Measurements from ENCODE around the gene POU2F2. TPM values are rescaled to one million over a fixed set of nuclear protein-coding genes. Genes with fewer than 3 reads are reported as not detected.

The POU2F2 gene
- total and polyA plus RNA-seq, 2 experiments from 2014 or later = 2.3 to 4.6 TPM

DNA sequence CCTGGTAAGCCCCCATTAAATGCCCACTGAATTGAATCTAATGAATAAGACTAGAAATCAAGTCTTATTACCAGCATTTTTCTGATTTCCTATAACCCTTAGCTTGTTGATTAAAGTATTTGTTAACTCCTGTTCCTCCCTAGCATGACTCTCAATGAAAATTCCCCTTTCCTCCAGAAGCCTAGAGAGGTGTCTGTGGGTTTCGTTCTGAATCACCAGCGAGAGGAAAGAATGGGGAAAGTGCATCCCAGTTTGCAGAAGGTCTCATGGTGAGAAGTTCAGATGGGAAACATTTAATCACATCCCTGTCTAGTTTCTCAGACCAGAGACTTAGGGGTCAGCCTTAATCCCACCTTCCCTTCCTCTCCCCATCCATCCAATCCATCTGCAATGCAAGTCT, 26.9 kb downstream of the POU2F2 start (continued):
- TF ChIP-seq CTCF (conservative IDR thresholded peaks at IDR 0.05; ENCODE audit: low read depth in 2 of 2) (no peak), JUNB (IDR thresholded peaks at IDR 0.05; ENCODE audit: unreplicated experiment) (no peak), STAT1 (IDR thresholded peaks at IDR 0.05; ENCODE audit: unreplicated experiment) (no peak)

GRCh38 chr19:42102877-42103276, 29.4 kb downstream of the POU2F2 start:
- H3K79me2 ChIP-seq (replicated peaks; ENCODE audit: insufficient read depth) = no peaks in the 10 kb centered on the region
- no peaks in the 10 kb centered on the region for H3F3A ChIP-seq (replicated peaks; ENCODE audit: low read depth)
- no peak for DNase-seq (ENCODE audit: low spot score)
- H2AFZ ChIP-seq = no peak overlapping the region
- H3K4me3 ChIP-seq = no peak overlapping the region
- H3K9me2 ChIP-seq (ENCODE audit: insufficient read depth) = no peaks in the 10 kb centered on the region
- Mint-ChIP-seq H3K27me3 (ENCODE audit: insufficient read depth, low read depth, poor library complexity) (peaks cover 6% of the 10 kb centered on the region), H3K9me3 (no peaks in the 10 kb centered on the region), H3K27ac (no peak overlapping the region), H3K4me3 (no peak overlapping the region), H3K4me1 (peaks cover 12% of the 10 kb centered on the region), H3K36me3 (ENCODE audit: low read depth) (no peaks in the 10 kb centered on the region)
- no peak for ATAC-seq
- H3K4me2 ChIP-seq = no peak overlapping the region
- no peaks in the 10 kb centered on the region for H4K20me1 ChIP-seq (replicated peaks; ENCODE audit: insufficient read depth)
- H3K4me1 ChIP-seq (ENCODE audit: insufficient read depth) = peaks cover 8% of the 10 kb centered on the region; the same call in 1 of the 2 replicates
- no peak overlapping the region for H3K27ac ChIP-seq (ENCODE audit: low read depth)
- H3K36me3 ChIP-seq (ENCODE audit: insufficient read depth) = no peaks in the 10 kb centered on the region
- no peaks in the 10 kb centered on the region; the same call in 1 of the 2 replicates for H3K27me3 ChIP-seq (ENCODE audit: insufficient read depth)
- TF ChIP-seq CTCF (conservative IDR thresholded peaks at IDR 0.05; ENCODE audit: low read depth in 2 of 2) (no peak), ZNF462 (CRISPR knock-in tag; IDR thresholded peaks at IDR 0.05) (no peak), JUNB (IDR thresholded peaks at IDR 0.05; ENCODE audit: unreplicated experiment) (no peak), POLR2AphosphoS5 (IDR thresholded peaks at IDR 0.05; ENCODE audit: low read depth) (no peak), ZNF114 (CRISPR knock-in tag; IDR thresholded peaks at IDR 0.05) (no peak), ZNF331 (CRISPR knock-in tag; IDR thresholded peaks at IDR 0.05; ENCODE audit: low read depth) (no peak), EZH2phosphoT487 (IDR thresholded peaks at IDR 0.05; ENCODE audit: unreplicated experiment) (no peak), NANOG (IDR thresholded peaks at IDR 0.05; ENCODE audit: borderline replicate concordance) (no peak), EZH2 (IDR thresholded peaks at IDR 0.05; ENCODE audit: low read depth, unreplicated experiment) (no peak), REST (IDR thresholded peaks at IDR 0.05; ENCODE audit: unreplicated experiment) (no peak), CREB1 (CRISPR knock-in tag; IDR thresholded peaks at IDR 0.05; ENCODE audit: low read depth) (no peak)

Measured in GM23338 (cell line).